ENCODE data around the gene TNIP2.

DNA sequence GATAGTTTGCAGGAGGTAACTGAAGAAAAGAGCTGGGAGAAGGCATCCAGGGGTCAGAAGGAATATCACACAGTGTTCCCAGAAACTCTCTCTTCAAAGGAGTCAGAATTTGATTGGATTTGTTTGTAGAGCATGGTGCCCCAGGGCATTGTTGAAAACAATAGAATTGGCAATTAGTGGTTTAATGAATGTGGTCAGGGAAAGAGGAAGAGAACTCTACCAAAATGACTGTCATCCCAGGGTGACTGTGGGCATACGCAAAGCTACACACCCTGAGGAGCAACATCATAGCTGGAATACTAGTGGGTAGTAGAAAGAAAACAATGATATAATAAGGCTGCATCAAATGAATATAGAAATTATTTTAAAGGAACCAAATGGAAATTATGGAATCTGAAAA is 21.5 kb downstream of the TNIP2 start:
- no peak for TF ChIP-seq POLR2AphosphoS5 (IDR thresholded peaks at IDR 0.05; ENCODE audit: low read depth, low read length)
- no peak for TF ChIP-seq SP1 (IDR thresholded peaks at IDR 0.05; ENCODE audit: low read depth, low read length)
- no peak for TF ChIP-seq CHD1 (IDR thresholded peaks at IDR 0.05; ENCODE audit: low read depth, low read length)
